HepG2 (cell line): ENCODE data around the gene COQ6. TPM values are rescaled to one million over a fixed set of nuclear protein-coding genes. Genes with fewer than 3 reads are reported as not detected.

Experiments used
- ATAC-seq: fragments of 200-7000 bp; cut with Tn5 transposase; 3 replicates; pipeline ENCODE4 v1.9.1; 2020; ENCODE audit warnings: mild to moderate bottlenecking, moderate library complexity
- BruUV-seq: library from RNA; stranded (reverse); fragments of 400-500 nt; replicated peaks from 2 replicates; lab custom pipeline; 2021; lab: Mats Ljungman, UMichigan
- CTCF ChIA-PET: fragments of 300-600 bp; formaldehyde crosslinking; extraction: SDS; loops from one replicate; lab custom pipeline; 2021; ENCODE audit warnings: low total read pairs, inconsistent platforms, low intra/inter-chr PET ratio; lab: Yijun Ruan, JAX
- POLR2A ChIA-PET: fragments of 350-600 bp; sonication (Branson Sonifier 250); formaldehyde crosslinking; loops from one replicate; lab custom pipeline; 2020; ENCODE audit warnings: antibody characterized with exemption, inconsistent platforms; lab: Yijun Ruan, JAX
- DNase-seq: peaks from one replicate; pipeline ENCODE4 v3.0.0-alpha.2; 2015; ENCODE audit warnings: low spot score
- FAIRE-seq: peaks from 3 replicates; lab custom pipeline; 2011; peaks lifted over from hg19 to GRCh38; lab: Jason Lieb, UNC
- H2AFZ ChIP-seq: one replicate; pipeline ENCODE4 v1.6.1; 2011; ENCODE audit warnings: low read length, inconsistent platforms
- H3K27ac ChIP-seq: fragments of 300-600 bp; 3 replicates; pipeline ENCODE4 v1.8.0; 2011; ENCODE audit warnings: mixed run types, mild to moderate bottlenecking, mixed read lengths, low read length, inconsistent platforms; ENCODE audit not compliant: insufficient read depth; ENCODE audit errors: extremely low read length
- H3K27me3 ChIP-seq, 2 experiments: fragments of 200-600 bp in 1 of 2; 2 replicates in 1 of 2; 3 replicates in 1 of 2; pipeline versions ENCODE4 v1.6.0 to v1.8.0; 2011; ENCODE audit warnings: low read length in 2 of 2, mild to moderate bottlenecking in 2 of 2, moderate library complexity in 2 of 2, inconsistent platforms in 1 of 2; ENCODE audit not compliant: insufficient read depth in 2 of 2, control insufficient read depth in 1 of 2
- H3K36me3 ChIP-seq, 2 experiments: fragments of 200-600 bp in 1 of 2; replicated peaks in 1 of 2; 2 replicates in 1 of 2; 3 replicates in 1 of 2; pipeline versions ENCODE4 v1.5.1 to v1.8.0; 2011; ENCODE audit warnings: low read length in 2 of 2, inconsistent platforms in 1 of 2; ENCODE audit not compliant: insufficient read depth in 2 of 2, control insufficient read depth in 1 of 2
- H3K4me1 ChIP-seq: 2 replicates; pipeline ENCODE4 v1.5.1; 2012; ENCODE audit warnings: low read length, inconsistent platforms; ENCODE audit not compliant: insufficient read depth
- H3K4me2 ChIP-seq: 2 replicates; pipeline ENCODE4 v1.6.0; 2011; ENCODE audit warnings: low read depth, low read length, inconsistent platforms
- H3K4me3 ChIP-seq, 3 experiments: fragments of 200-600 bp in 1 of 3; sonication (generic), shearing (Covaris generic) in 1 of 3; replicated peaks in 1 of 3; 2 replicates each; pipeline ENCODE4 v1.5.1; 2011 to 2016; ENCODE audit warnings: low read length in 3 of 3, inconsistent platforms in 2 of 3, low read depth in 2 of 3, mild to moderate bottlenecking in 2 of 3, control low read depth in 1 of 3, mixed read lengths in 1 of 3; ENCODE audit not compliant: insufficient read depth in 1 of 3
- H3K79me2 ChIP-seq: one replicate; pipeline ENCODE4 v1.6.1; 2011; ENCODE audit warnings: low read length, inconsistent platforms; ENCODE audit not compliant: insufficient read depth
- H3K9ac ChIP-seq: 2 replicates; pipeline ENCODE4 v1.6.0; 2011; ENCODE audit warnings: mild to moderate bottlenecking, low read depth, low read length, inconsistent platforms; ENCODE audit not compliant: insufficient read depth
- H3K9me3 ChIP-seq: 2 replicates; pipeline ENCODE4 v1.5.1; 2012; ENCODE audit warnings: mild to moderate bottlenecking, low read length
- H4K20me1 ChIP-seq: 2 replicates; pipeline ENCODE4 v1.6.0; 2011; ENCODE audit warnings: inconsistent platforms, mild to moderate bottlenecking, low read length, moderate library complexity; ENCODE audit not compliant: insufficient read depth
- ATF7 ChIP-seq, 2 experiments: fragments of 450-650 bp in 1 of 2; sonication (generic) in 1 of 2; formaldehyde crosslinking in 1 of 2; IDR thresholded peaks; 2 replicates each; pipeline versions ENCODE4 v1.4.0 to v1.6.1; 2016 to 2020; ENCODE audit warnings: antibody characterized with exemption in 1 of 2, mild to moderate bottlenecking in 1 of 2, missing genetic modification reagents in 1 of 2
- CBX2 ChIP-seq, 2 experiments: fragments of 200-600 bp in 1 of 2; sonication (generic); formaldehyde crosslinking in 1 of 2; IDR thresholded peaks; 2 replicates each; pipeline versions ENCODE4 v1.7.0 to v1.8.1; 2018 to 2022; ENCODE audit warnings: low read depth in 2 of 2, low read length in 1 of 2, mild to moderate bottlenecking in 1 of 2, missing genetic modification reagents in 1 of 2
- EHMT2 ChIP-seq: fragments of 200-600 bp; sonication (generic); IDR thresholded peaks from 2 replicates; pipeline ENCODE4 v1.7.0; 2017; ENCODE audit warnings: antibody characterized with exemption, low read depth, low read length, borderline replicate concordance
- FOSL2 ChIP-seq: sonication (generic); formaldehyde crosslinking; IDR thresholded peaks from 2 replicates; pipeline ENCODE4 v1.4.0; 2020; ENCODE audit warnings: missing genetic modification reagents
- FOXA3 ChIP-seq: IDR thresholded peaks from 2 replicates; pipeline ENCODE4 v1.6.1; 2016; ENCODE audit warnings: missing genetic modification reagents, missing compliant biosample characterization
- GPBP1L1 ChIP-seq: sonication (generic); formaldehyde crosslinking; IDR thresholded peaks from 2 replicates; pipeline ENCODE4 v1.5.0; 2020; ENCODE audit warnings: mild to moderate bottlenecking, missing genetic modification reagents
- ISL2 ChIP-seq: sonication (generic); formaldehyde crosslinking; IDR thresholded peaks from 2 replicates; pipeline ENCODE4 v1.5.0; 2020; ENCODE audit warnings: missing genetic modification reagents
- NCOR1 ChIP-seq: fragments of 200-600 bp; sonication (generic); IDR thresholded peaks from 2 replicates; pipeline ENCODE4 v1.7.0; 2017; ENCODE audit warnings: antibody characterized with exemption, low read length, borderline replicate concordance
- NFE2L1 ChIP-seq: sonication (generic); formaldehyde crosslinking; IDR thresholded peaks from 2 replicates; pipeline ENCODE4 v1.4.0; 2020; ENCODE audit warnings: missing genetic modification reagents, mild to moderate bottlenecking, borderline replicate concordance
- REST ChIP-seq, 2 experiments: IDR thresholded peaks; 2 replicates each; pipeline ENCODE4 v1.6.1; 2011 to 2012; ENCODE audit warnings: low read length in 2 of 2, borderline replicate concordance in 1 of 2, low read depth in 1 of 2, mild to moderate bottlenecking in 1 of 2, moderate library complexity in 1 of 2
- ZFP36L2 ChIP-seq: sonication (generic); formaldehyde crosslinking; IDR thresholded peaks from 2 replicates; pipeline ENCODE4 v1.4.0; 2020; ENCODE audit warnings: missing genetic modification reagents
- ZNF547 ChIP-seq: sonication (generic); formaldehyde crosslinking; IDR thresholded peaks from 2 replicates; pipeline ENCODE4 v1.5.1; 2020; ENCODE audit warnings: mild to moderate bottlenecking, missing genetic modification reagents
- WGBS: methylation state at CpG from one replicate; pipeline ENCODE4 v1.1.6; 2017; ENCODE audit warnings: low lambda C conversion rate; 5-methylcytosine and 5-hydroxymethylcytosine counted together
- in situ Hi-C: cut with HindIII; loops from 2 replicates; pipeline ENCODE4 v1.10.0; 2017; ENCODE audit warnings: low pct_unique_long_range_greater_than_20kb; ENCODE audit not compliant: extremely low pct_ligation_motif_present
- intact Hi-C: fragments of 100-400 bp; cut with micrococcal nuclease; formaldehyde crosslinking; loops from one replicate; pipeline ENCODE4 v1.10.0; 2022; ENCODE audit not compliant: unreplicated experiment
- polyA plus RNA-seq, 8 experiments: library from polyadenylated mRNA; depleted of rRNA in 3 of 8; stranded (reverse) in 7 of 8; unstranded in 1 of 8; fragments of >200 nt; fragmentation: Illumina TruSeq in 4 of 8; extraction: Trizol in 4 of 8; gene quantifications; 2 replicates each; pipeline versions ENCODE4 v1.2.1 to v1.2.3, GENCODE V29; 2011 to 2016; ENCODE audit warnings: low read depth in 4 of 8, missing spikeins in 1 of 8, mixed read lengths in 1 of 8; ENCODE audit not compliant: insufficient read depth in 1 of 8
- total RNA-seq, 5 experiments: library from RNA; depleted of rRNA; stranded (reverse); fragments of >200 nt; fragmentation: Illumina TruSeq; extraction: Trizol; gene quantifications; 2 replicates each; pipeline ENCODE4 v1.2.3, GENCODE V29; 2016; ENCODE audit warnings: low read depth in 1 of 5

Gene COQ6
- total and polyA plus RNA-seq, 2 of the 13 experiments (the other 11 are each of a cell fraction or from before 2014, with no cell fraction given), result 18.9 to 34.7 TPM

- H4K20me1 ChIP-seq, result no peaks in the 10 kb centered on the region
- H3K27ac ChIP-seq, result no peak overlapping the region
- H3K9me3 ChIP-seq, result no peaks in the 10 kb centered on the region
- 96% methylated on average over 5 of the region's 5 CpGs for WGBS
- ChIA-PET CTCF (no interaction called here), POLR2A (no interaction called here)
- H3K27me3 ChIP-seq, result no peaks in the 10 kb centered on the region
- no peak overlapping the region for H3K4me3 ChIP-seq
- no peaks in the 10 kb centered on the region for H3K79me2 ChIP-seq
- intact Hi-C loops (no loop called here), in situ Hi-C loops (no loop called here)
- no peak for FAIRE-seq
- ATAC-seq, result no peak
- no peak overlapping the region for H3K9ac ChIP-seq
- peaks cover 11% of the 10 kb centered on the region for H3K4me1 ChIP-seq
- H2AFZ ChIP-seq, result no peak overlapping the region
- H3K4me2 ChIP-seq, result no peak overlapping the region
- peaks cover 8 to 42% of the 10 kb centered on the region in 2 experiments for H3K36me3 ChIP-seq
- BruUV-seq, result no TSS peak
- no peak for DNase-seq
- TF ChIP-seq ATF7 (IDR thresholded peaks at IDR 0.05) (peak; percentile 84), ATF7 (CRISPR knock-in tag; IDR thresholded peaks at IDR 0.05) (no peak), EHMT2 (no peak)
These were observed 5.6 kb downstream of the COQ6 start for GRCh38 chr14:73955674-73956073.

GRCh38 chr14:73958591-73958990 is 8.5 kb downstream of the COQ6 start:
- DNase-seq (no peak), ATAC-seq (peak; percentile 78), FAIRE-seq (peak; percentile 39)
- Histone ChIP-seq H3K27ac (peak overlapping the region; percentile 1), H3K9ac (no peak overlapping the region), H3K36me3 (peaks cover 17 to 56% of the 10 kb centered on the region in 2 experiments), H4K20me1 (no peaks in the 10 kb centered on the region), H3K27me3 (no peaks in the 10 kb centered on the region), H2AFZ (no peak overlapping the region), H3K4me1 (no peaks in the 10 kb centered on the region), H3K79me2 (no peaks in the 10 kb centered on the region), H3K9me3 (no peaks in the 10 kb centered on the region), H3K4me2 (no peak overlapping the region), H3K4me3 (no peak overlapping the region)
- in situ Hi-C loops (no loop called here), intact Hi-C loops (no loop called here)
- ChIA-PET CTCF (no interaction called here), POLR2A (interaction anchor here (0.7 to 0.8 kb wide), 2 partner anchors 9 to 39 kb away, joined by 3 to 4 read pairs; partner anchors contain the start of genes COQ6 and FAM161B)
- no TSS peak for BruUV-seq
- TF ChIP-seq FOXA3, result no peak
- TF ChIP-seq ZNF547 (CRISPR knock-in tag), result no peak
- TF ChIP-seq FOSL2 (CRISPR knock-in tag), result no peak
- TF ChIP-seq REST (IDR thresholded peaks at IDR 0.05; ENCODE audit: borderline replicate concordance in 1 of 2, low read depth in 1 of 2, low read length in 2 of 2), result no peak
- TF ChIP-seq NFE2L1 (CRISPR knock-in tag), result no peak
- no peak for TF ChIP-seq CBX2 (IDR thresholded peaks at IDR 0.05; ENCODE audit: low read depth, low read length)
- no peak for TF ChIP-seq CBX2 (CRISPR knock-in tag; IDR thresholded peaks at IDR 0.05; ENCODE audit: low read depth)
- no peak for TF ChIP-seq ZFP36L2 (CRISPR knock-in tag)
- no peak for TF ChIP-seq ISL2 (CRISPR knock-in tag)
- TF ChIP-seq GPBP1L1 (CRISPR knock-in tag), result no peak
- no peak for TF ChIP-seq NCOR1
